ENCODE data around the gene NCOA5.

The NCOA5 gene

GRCh38 chr20:46088409-46089166 is 1.2 kb downstream of the NCOA5 start:
- no peak for DNase-seq

DNA sequence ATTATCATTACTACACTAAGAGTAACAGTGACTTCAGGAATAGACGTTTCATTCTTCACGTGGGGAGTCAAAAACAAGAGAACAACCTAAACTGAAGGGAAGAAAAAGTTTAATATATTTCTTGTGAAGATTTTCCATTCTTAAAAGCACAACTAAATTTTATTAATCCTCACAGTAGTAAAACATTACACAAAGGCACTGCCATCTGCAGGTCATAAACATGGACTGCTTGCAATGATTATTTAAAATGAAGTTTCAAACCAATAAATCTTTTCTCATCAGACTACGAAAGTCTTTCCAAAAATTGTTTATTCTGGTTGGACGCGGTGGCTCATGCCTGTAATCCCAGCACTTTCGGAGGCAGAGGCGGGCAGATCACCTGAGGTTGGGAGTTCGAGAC is 2.6 kb downstream of the NCOA5 start:
- DNase-seq, result no peak

- DNase-seq, result no peak
Measured at GRCh38 chr20:46085179-46085851, 4.4 kb downstream of the NCOA5 start.

DNA sequence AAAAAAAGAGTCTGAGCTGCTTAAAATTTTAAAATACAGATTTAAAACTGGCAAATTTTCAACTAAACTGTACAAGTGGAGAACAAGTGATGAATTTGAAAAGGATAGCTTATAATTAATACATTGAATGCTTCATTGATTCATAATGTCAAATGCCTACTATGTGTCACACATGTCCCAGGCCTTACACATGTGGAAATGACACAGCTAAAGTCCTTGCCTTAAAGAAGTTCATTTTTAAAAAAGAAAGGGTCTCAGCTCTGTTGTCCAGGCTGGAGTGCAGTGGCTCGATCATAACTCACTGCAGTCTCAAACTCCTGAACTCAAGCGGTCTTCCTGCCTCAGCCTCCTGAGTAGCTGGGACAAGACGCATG is 5.0 kb downstream of the NCOA5 start:
- no peak for DNase-seq

GRCh38 chr20:46083531-46084061 is 6.2 kb downstream of the NCOA5 start:
- DNase-seq, result no peak

- no peak for DNase-seq
Measured at GRCh38 chr20:46083101-46083500, 6.7 kb downstream of the NCOA5 start.

DNA sequence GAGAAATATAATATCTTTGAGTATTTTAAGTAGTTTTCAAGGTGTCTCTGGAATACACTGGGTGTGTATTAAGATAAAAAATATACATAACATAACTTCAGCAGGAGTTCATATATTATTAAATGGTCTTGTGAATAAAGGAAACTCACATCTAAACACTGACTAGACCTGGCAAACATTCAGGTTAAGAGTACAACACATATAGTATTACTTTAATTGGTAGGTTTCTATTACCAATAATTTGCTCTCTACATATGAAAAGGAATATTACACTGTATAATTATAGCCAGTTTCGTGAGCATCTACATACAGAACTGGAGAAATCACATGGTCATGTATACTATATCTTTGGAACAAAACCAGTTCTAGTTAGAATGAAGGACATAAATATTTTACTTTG is 8.7 kb downstream of the NCOA5 start:
- DNase-seq, result no peak

DNA sequence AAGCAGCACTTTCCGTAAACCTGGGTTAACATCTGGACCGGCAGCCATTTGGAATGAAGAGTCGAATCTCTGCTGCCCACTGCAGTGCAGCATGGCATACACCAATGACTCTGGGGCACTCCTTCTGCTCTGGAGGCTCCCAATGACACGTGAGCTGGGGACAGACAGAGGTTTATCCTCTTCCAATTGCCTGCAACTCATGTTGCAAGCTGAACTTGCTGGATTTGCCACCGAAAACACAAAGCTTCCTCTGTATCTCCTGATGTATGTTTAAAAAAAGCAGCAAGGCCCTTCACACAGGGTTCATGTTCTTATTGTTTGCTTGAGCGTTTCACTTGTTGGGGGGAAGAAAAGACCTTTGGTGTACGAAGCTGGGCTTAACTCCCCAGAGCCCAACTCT is 10.8 kb downstream of the NCOA5 start:
- no peak for DNase-seq

DNA sequence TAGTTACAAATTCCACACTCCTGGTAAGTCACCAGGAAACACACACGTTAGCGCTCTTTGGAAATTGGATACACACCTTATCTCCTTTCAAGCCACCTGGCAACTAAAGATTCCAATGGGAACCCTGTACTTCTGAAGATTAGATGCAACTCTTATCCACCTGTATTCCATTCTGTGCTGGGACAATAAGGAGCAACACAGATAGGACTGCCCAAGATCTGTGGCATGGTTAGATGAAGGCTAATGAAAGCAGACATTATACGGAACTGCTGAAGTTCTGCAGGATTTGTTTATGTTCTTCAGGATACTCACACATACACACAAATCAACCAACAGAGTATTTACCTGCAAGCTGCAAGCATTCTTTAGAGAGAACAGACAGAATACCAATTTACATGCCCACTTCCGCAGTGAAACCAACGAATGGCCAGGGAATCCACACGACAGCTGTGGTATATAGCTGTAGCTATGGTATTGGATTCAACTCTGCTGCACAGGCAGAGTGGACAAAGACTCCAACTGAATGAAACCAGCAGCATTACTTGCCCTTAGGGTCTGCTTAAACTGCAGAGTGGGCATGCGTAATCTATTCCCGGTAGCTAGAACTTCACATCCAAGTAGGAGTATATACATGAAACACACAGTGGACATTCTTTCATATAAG is 12.0 kb downstream of the NCOA5 start:
- no peak for DNase-seq

- DNase-seq, result no peak
Measured at GRCh38 chr20:46076806-46077205, 13.0 kb downstream of the NCOA5 start.

GRCh38 chr20:46074006-46074405 is 15.8 kb downstream of the NCOA5 start:
- no peak for DNase-seq

DNA sequence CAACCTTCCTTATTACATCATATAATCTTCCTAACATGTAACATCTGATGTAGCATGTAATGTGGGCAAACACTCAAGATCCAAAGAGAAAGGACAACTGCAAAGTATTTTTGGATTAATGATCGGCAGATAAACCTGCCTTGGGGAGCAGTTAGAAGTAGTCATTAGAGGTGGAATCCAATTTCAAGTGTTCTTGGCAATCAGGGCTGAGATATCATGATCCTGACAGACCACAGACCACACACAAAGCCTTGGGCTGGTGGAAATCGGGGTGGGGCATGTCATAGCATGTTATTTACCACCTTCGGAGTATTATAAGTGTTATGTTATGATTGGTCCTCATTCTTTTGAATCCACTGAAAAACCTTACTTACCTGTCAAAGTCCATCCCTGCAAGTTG is 16.3 kb downstream of the NCOA5 start:
- DNase-seq, result no peak

- DNase-seq, result no peak
Measured at GRCh38 chr20:46073024-46073423, 16.7 kb downstream of the NCOA5 start.

- DNase-seq, result no peak
Measured at GRCh38 chr20:46071573-46071972, 18.2 kb downstream of the NCOA5 start.

GRCh38 chr20:46070215-46070900 is 19.4 kb downstream of the NCOA5 start:
- DNase-seq, result no peak

DNA sequence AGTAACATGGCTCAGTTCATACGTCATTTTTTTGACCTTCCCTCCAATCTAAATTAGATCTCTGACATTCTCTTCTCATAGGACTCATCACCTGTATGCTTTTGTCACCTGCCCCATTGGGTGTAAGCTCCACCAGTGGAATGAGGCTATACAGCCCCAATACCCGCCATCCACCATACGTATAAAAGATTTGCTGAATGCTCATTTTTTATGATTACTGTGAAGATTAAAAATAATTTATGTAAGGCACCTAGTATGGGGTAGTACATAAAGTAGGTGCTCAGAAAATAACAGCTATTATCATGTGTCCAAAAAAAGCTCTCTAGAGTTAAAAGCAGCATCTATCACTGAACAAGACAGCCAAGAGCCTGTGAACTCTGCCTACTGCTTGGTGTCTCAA is 24.1 kb downstream of the NCOA5 start:
- no peak for DNase-seq

GRCh38 chr20:46065006-46065405 is 24.8 kb downstream of the NCOA5 start:
- no peak for DNase-seq

- DNase-seq, result no peak
Measured at GRCh38 chr20:46063652-46064054, 26.1 kb downstream of the NCOA5 start.

GRCh38 chr20:46063151-46063550 is 26.6 kb downstream of the NCOA5 start:
- no peak for DNase-seq

DNA sequence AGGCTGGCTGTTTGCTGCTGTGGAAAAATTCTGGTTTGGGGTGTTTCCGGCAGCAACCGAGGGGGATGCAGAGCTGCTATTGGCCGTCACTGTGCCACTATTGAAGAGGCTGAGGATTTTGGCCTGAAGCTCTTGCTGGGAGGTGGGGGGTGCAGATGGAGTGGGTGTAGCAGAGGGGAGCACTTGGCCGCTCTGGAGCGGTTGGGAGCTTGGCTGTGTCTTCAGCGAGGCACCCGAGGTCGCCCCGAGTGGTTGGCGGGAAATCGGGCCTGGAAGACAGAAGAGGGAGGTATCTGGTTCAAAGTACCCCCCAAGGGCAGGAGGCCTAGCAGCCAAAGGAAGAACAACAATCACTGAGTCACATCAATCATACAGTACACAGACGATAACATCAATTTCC is 27.1 kb downstream of the NCOA5 start:
- no peak for DNase-seq

DNA sequence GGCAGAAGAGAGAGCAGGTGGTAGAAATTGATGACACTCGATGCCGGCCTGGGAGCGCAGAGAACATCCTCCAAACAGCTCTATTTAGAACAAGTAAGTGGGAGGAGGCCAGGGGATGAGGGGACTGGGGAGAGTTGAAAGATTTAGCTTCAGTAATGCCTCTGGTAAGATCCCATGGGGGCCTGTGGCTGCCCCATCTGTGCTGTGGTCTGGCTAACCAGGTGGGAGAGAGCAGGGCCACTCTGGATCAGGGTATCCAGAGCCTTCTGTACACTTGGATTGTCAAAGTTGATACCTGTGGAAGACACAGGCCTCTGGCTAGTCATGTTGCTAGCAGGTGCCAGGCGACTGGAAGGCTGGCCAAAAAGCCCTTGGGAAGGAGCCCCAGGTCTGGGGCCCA is 27.6 kb downstream of the NCOA5 start:
- DNase-seq, result no peak

GRCh38 chr20:46060975-46061374 is 28.8 kb downstream of the NCOA5 start:
- no peak for DNase-seq

DNA sequence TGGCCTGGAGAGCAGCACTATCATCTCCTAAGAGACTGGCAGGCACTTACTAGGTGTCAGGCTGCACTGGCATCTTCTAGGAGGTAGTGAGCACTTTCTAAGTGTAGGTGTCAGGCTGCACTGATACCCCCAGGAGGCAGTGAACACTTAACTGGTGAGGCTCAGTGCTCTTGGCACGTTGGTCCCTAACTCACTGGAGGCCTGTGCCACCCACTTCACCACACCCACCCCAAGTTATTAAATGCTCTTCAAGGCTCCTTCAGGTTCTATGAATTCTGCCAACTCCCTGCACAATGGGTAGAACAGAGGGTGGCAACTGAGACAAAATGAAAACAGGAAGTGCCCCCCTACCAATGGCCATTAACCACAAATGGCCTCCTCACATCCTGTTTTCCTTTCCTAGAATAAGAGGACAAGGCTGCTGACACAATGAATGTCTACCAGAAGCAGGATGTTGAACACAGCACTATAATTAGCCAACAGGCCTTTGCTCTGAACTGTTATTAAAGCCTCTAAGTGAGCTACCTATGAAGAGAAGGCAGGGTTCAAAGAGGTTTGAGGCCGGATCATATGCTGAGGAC is 29.4 kb downstream of the NCOA5 start:
- DNase-seq, result no peak
